GM12864 (cell line): Measurements from ENCODE around the gene C18orf32.

Source experiments
- DNase-seq: peaks from one replicate; pipeline ENCODE4 v3.0.0-alpha.2; 2011; ENCODE audit warnings: low read depth
- H3K4me3 ChIP-seq: 2 replicates; pipeline ENCODE4 v1.5.1; 2011; ENCODE audit warnings: mild to moderate bottlenecking, low read depth, low read length, control low read depth
- CTCF ChIP-seq: IDR thresholded peaks from 2 replicates; pipeline ENCODE4 v1.5.1; 2011; ENCODE audit warnings: low read depth, mild to moderate bottlenecking, moderate library complexity, low read length, control low read depth, inconsistent platforms; ENCODE audit errors: missing control alignments

C18orf32 gene

GRCh38 chr18:49467019-49467563, 19.9 kb downstream of the C18orf32 start:
- no peak overlapping the region for H3K4me3 ChIP-seq
- no peak for DNase-seq
- TF ChIP-seq CTCF = no peak

- H3K4me3 ChIP-seq = no peak overlapping the region
- DNase-seq = no peak
- no peak for TF ChIP-seq CTCF
These were observed 22.1 kb downstream of the C18orf32 start for GRCh38 chr18:49464718-49465598.

GRCh38 chr18:49461602-49461977, 25.4 kb downstream of the C18orf32 start:
- no peak overlapping the region for H3K4me3 ChIP-seq
- no peak for DNase-seq
- TF ChIP-seq CTCF = no peak

GRCh38 chr18:49460976-49461601, 25.9 kb downstream of the C18orf32 start:
- DNase-seq = no peak
- H3K4me3 ChIP-seq = peak overlapping the region; percentile 99
- TF ChIP-seq CTCF = no peak

- no peak for DNase-seq
- peak overlapping the region; percentile 99 for H3K4me3 ChIP-seq
- TF ChIP-seq CTCF = no peak
These were observed 27.4 kb downstream of the C18orf32 start for GRCh38 chr18:49459404-49460171.

- TF ChIP-seq CTCF = no peak
- no peak for DNase-seq
- no peak overlapping the region for H3K4me3 ChIP-seq
These were observed 29.4 kb downstream of the C18orf32 start for GRCh38 chr18:49457616-49458015.
